Adrenal gland (tissue), 5 donors: ENCODE measurements around the gene CMTR1.

ENCODE experiments used
- CTCF ChIP-seq, 6 experiments: fragments of 450-650 bp in 4 of 6; fragments of 200-600 bp in 2 of 6; sonication (generic) in 1 of 6; IDR thresholded peaks; 1 replicate in 5 of 6; 2 replicates in 1 of 6; pipeline versions ENCODE4 v1.5.1 to v1.8.0; 2016 to 2021; ENCODE audit warnings: antibody characterized with exemption in 6 of 6, mild to moderate bottlenecking in 2 of 6, moderate library complexity in 1 of 6
- POLR2A ChIP-seq, 2 donors: fragments of 450-650 bp; IDR thresholded peaks; one replicate each; pipeline ENCODE4 v1.6.1; 2017; ENCODE audit warnings: antibody characterized with exemption in 2 of 2, mild to moderate bottlenecking in 2 of 2, moderate library complexity in 1 of 2
- donor health status: DM: no; HTN: no; CAD: no.

GRCh38 chr6:37519461-37519860 lies 86.4 kb downstream of the CMTR1 start:
- TF ChIP-seq CTCF (IDR thresholded peaks at IDR 0.05) = no peak
- no peak for TF ChIP-seq POLR2A (IDR thresholded peaks at IDR 0.05)
